ENCODE data around the gene DUSP15. TPM values are rescaled to one million over a fixed set of nuclear protein-coding genes. Genes with fewer than 3 reads are reported as not detected.

The DUSP15 gene
- total RNA-seq, 1 donor from 2014 or later: 13.0 TPM

- Histone ChIP-seq H3K9me3 (no peaks in the 10 kb centered on the region), H3K27ac (peak overlapping the region; percentile 53 to 79), H3K36me3 (no peaks in the 10 kb centered on the region), H3K4me3 (no peak overlapping the region), H3K4me1 (peaks cover 9 to 29% of the 10 kb centered on the region in 2 donors), H3K27me3 (no peaks in the 10 kb centered on the region)
- intact Hi-C loops (cut with DNase I): loop anchor here (10.0 kb wide), 1 partner anchor 383 kb away; the partner anchor contains the start of genes PLAGL2 and POFUT1
- DNase-seq (ENCODE audit: low spot score in 2 of 2): peak in 1 of 2 donors; percentile 61
- no peak for TF ChIP-seq CTCF (IDR thresholded peaks at IDR 0.05)
Measured at GRCh38 chr20:31821427-31821826, 48.9 kb downstream of the DUSP15 start.

- Histone ChIP-seq H3K27ac (peak overlapping the region in 1 of 2 donors; percentile 23), H3K4me3 (no peak overlapping the region), H3K9me3 (no peaks in the 10 kb centered on the region), H3K4me1 (peaks cover 14 to 37% of the 10 kb centered on the region in 2 donors), H3K36me3 (no peaks in the 10 kb centered on the region), H3K27me3 (no peaks in the 10 kb centered on the region)
- TF ChIP-seq CTCF (IDR thresholded peaks at IDR 0.05): no peak
- intact Hi-C loops (cut with DNase I): loop anchor here (10.0 kb wide), 1 partner anchor 385 kb away; the partner anchor contains the start of genes PLAGL2 and POFUT1
- DNase-seq (ENCODE audit: low spot score in 2 of 2): no peak
Measured at GRCh38 chr20:31820228-31820627, 50.1 kb downstream of the DUSP15 start.

- H3K27me3 ChIP-seq: no peaks in the 10 kb centered on the region
- DNase-seq (ENCODE audit: low spot score in 2 of 2): peak in 1 of 2 donors; percentile 64
- no peaks in the 10 kb centered on the region for H3K9me3 ChIP-seq
- H3K4me1 ChIP-seq: peaks cover 14 to 45% of the 10 kb centered on the region in 2 donors
- H3K27ac ChIP-seq: peak within 1 kb of the TSS; percentile 21 to 23
- intact Hi-C loops (cut with DNase I): loop anchor here (5.0 kb wide), 1 partner anchor 157 kb away; no protein-coding TSS in a partner anchor
- H3K4me3 ChIP-seq: no peak within 1 kb of the TSS
- TF ChIP-seq CTCF (IDR thresholded peaks at IDR 0.05): no peak
- H3K36me3 ChIP-seq: no peaks in the 10 kb centered on the region
Measured at GRCh38 chr20:31819083-31819784, 51.1 kb downstream of the DUSP15 start, which contains the start of gene MYLK2. TSS of gene MYLK2 (plus strand) at chr20:31819356. CDS start at chr20:31819581, 225 bp downstream.

GRCh38 chr20:31818376-31818908 lies 51.9 kb downstream of the DUSP15 start:
- H3K27me3 ChIP-seq: no peaks in the 10 kb centered on the region
- no peak overlapping the region for H3K4me3 ChIP-seq
- H3K4me1 ChIP-seq: peaks cover 21 to 50% of the 10 kb centered on the region in 2 donors
- no peaks in the 10 kb centered on the region for H3K36me3 ChIP-seq
- no peak for TF ChIP-seq CTCF (IDR thresholded peaks at IDR 0.05)
- H3K27ac ChIP-seq: peak overlapping the region; percentile 17 to 21
- no peaks in the 10 kb centered on the region for H3K9me3 ChIP-seq
- intact Hi-C loops (cut with DNase I): loop anchor here (5.0 kb wide), 1 partner anchor 156 kb away; no protein-coding TSS in a partner anchor
- no peak for DNase-seq (ENCODE audit: low spot score in 2 of 2)

GRCh38 chr20:31817461-31817860 lies 52.9 kb downstream of the DUSP15 start:
- Histone ChIP-seq H3K27me3 (no peaks in the 10 kb centered on the region), H3K4me1 (peaks cover 28 to 52% of the 10 kb centered on the region in 2 donors), H3K27ac (peak overlapping the region; percentile 22 to 91), H3K4me3 (no peak overlapping the region), H3K9me3 (no peaks in the 10 kb centered on the region), H3K36me3 (no peaks in the 10 kb centered on the region)
- intact Hi-C loops (cut with DNase I): loop anchor here (5.0 kb wide), 1 partner anchor 155 kb away; no protein-coding TSS in a partner anchor
- no peak for TF ChIP-seq CTCF (IDR thresholded peaks at IDR 0.05)
- no peak for DNase-seq (ENCODE audit: low spot score in 2 of 2)

Data from ascending aorta (tissue), 2 donors.